Cardiac muscle cell (in vitro differentiated cells and primary cell): ENCODE measurements around the gene LRRC75B. TPM values are rescaled to one million over a fixed set of nuclear protein-coding genes. Genes with fewer than 3 reads are reported as not detected.

Experiments
- DNase-seq, 2 donors: peaks; one replicate each; pipeline versions ENCODE4 v3.0.0 to v3.0.0-alpha.2; 2010 to 2017; ENCODE audit warnings: low read depth in 1 of 2, low spot score in 1 of 2
- H3K27ac ChIP-seq: fragments of 200-600 bp; sonication (generic); 2 replicates; pipeline ENCODE4 v1.5.1; 2016
- H3K27me3 ChIP-seq: fragments of 200-600 bp; sonication (generic); 2 replicates; pipeline ENCODE4 v1.6.0; 2016; ENCODE audit warnings: control low read depth
- H3K36me3 ChIP-seq: fragments of 200-600 bp; sonication (generic); 2 replicates; pipeline ENCODE4 v1.5.1; 2016; ENCODE audit warnings: control low read depth
- H3K4me1 ChIP-seq: fragments of 200-600 bp; sonication (generic); 2 replicates; pipeline ENCODE4 v1.8.1; 2017; ENCODE audit warnings: low read depth, mild to moderate bottlenecking, mixed run types
- H3K4me3 ChIP-seq: fragments of 200-600 bp; sonication (generic); 2 replicates; pipeline ENCODE4 v1.5.1; 2016; ENCODE audit warnings: mild to moderate bottlenecking
- H3K9me3 ChIP-seq: fragments of 200-600 bp; sonication (generic); 2 replicates; pipeline ENCODE4 v1.5.1; 2017; ENCODE audit warnings: low read depth, mild to moderate bottlenecking, control low read depth
- CTCF ChIP-seq: IDR thresholded peaks from 2 replicates; pipeline ENCODE4 v1.5.1; 2012; ENCODE audit warnings: low read depth, mild to moderate bottlenecking, low read length
- polyA plus RNA-seq: library from polyadenylated mRNA; unstranded; fragments of >200 nt; fragmentation: Nextera tagmentation; extraction: Ambion mirVana; gene quantifications from 2 replicates; pipeline ENCODE4 v1.2.1, GENCODE V29; 2016
- total RNA-seq: library from RNA; depleted of rRNA; stranded (reverse); fragments of >200 nt; gene quantifications from 2 replicates; pipeline ENCODE4 v1.2.3, GENCODE V29; 2016

The LRRC75B gene
- total and polyA plus RNA-seq, 2 experiments from 2014 or later, result 42.4 to 48.4 TPM

- TF ChIP-seq CTCF, result no peak
- Histone ChIP-seq H3K4me1 (no peaks in the 10 kb centered on the region), H3K9me3 (no peaks in the 10 kb centered on the region), H3K27ac (no peak overlapping the region), H3K36me3 (peaks cover 27% of the 10 kb centered on the region), H3K27me3 (no peaks in the 10 kb centered on the region), H3K4me3 (no peak overlapping the region)
- no peak for DNase-seq
Measured at GRCh38 chr22:24540470-24540869, 52.4 kb downstream of the LRRC75B start.

GRCh38 chr22:24536089-24536488, 56.8 kb downstream of the LRRC75B start:
- no peak for DNase-seq
- H3K4me3 ChIP-seq, result no peak overlapping the region
- no peaks in the 10 kb centered on the region for H3K27me3 ChIP-seq
- H3K4me1 ChIP-seq, result no peaks in the 10 kb centered on the region
- no peaks in the 10 kb centered on the region for H3K9me3 ChIP-seq
- H3K36me3 ChIP-seq, result no peaks in the 10 kb centered on the region
- no peak overlapping the region for H3K27ac ChIP-seq
- no peak for TF ChIP-seq CTCF

Other genes starting within 250 kb of the LRRC75B start
- 9.1 and 13.7 TPM in 2 replicates for gene ADORA2A, start 165.5 kb downstream of the LRRC75B start, total RNA-seq
- gene ADORA2A, start 165.5 kb downstream of the LRRC75B start, polyA plus RNA-seq, result 4.0 and 5.9 TPM in 2 replicates
- 0.99 and 1.6 TPM in 2 replicates for gene UPB1, start 97.7 kb downstream of the LRRC75B start, total RNA-seq
- 1.8 and 4.0 TPM in 2 replicates for gene UPB1, start 97.7 kb downstream of the LRRC75B start, polyA plus RNA-seq
- gene GUCD1, start 37.9 kb downstream of the LRRC75B start, total RNA-seq, result 73.9 and 106 TPM in 2 replicates
- gene GUCD1, start 37.9 kb downstream of the LRRC75B start, polyA plus RNA-seq, result 68.8 and 69.8 TPM in 2 replicates
- 222 and 290 TPM in 2 replicates for gene SNRPD3, start 37.1 kb downstream of the LRRC75B start, total RNA-seq
- 119 and 125 TPM in 2 replicates for gene SNRPD3, start 37.1 kb downstream of the LRRC75B start, polyA plus RNA-seq
- gene GGT1, start 10.1 kb upstream of the LRRC75B start, total RNA-seq, result 12.0 and 20.4 TPM in 2 replicates
- gene GGT1, start 10.1 kb upstream of the LRRC75B start, polyA plus RNA-seq, result 17.2 and 24.1 TPM in 2 replicates
- gene PIWIL3, start 181.6 kb upstream of the LRRC75B start, total RNA-seq, result not detected in 2 replicates
- not detected in 2 replicates for gene PIWIL3, start 181.6 kb upstream of the LRRC75B start, polyA plus RNA-seq
- 0.25 and 0.39 TPM in 2 replicates for gene SGSM1, start 213.1 kb upstream of the LRRC75B start, total RNA-seq
- gene SGSM1, start 213.1 kb upstream of the LRRC75B start, polyA plus RNA-seq, result not detected in 2 replicates